Neural progenitor cell (in vitro differentiated cells): Measurements from ENCODE around the gene GNAT1.
"Not testable (repeated sequence)": the region's sequence is repeated elsewhere in the genome, so short reads cannot be mapped to it uniquely, and the experiment has no call there.

Source experiments
- CTCF ChIP-seq: fragments of 200-600 bp; sonication (generic); IDR thresholded peaks from 2 replicates; pipeline ENCODE4 v1.5.1; 2017; ENCODE audit warnings: antibody characterized with exemption, mild to moderate bottlenecking
- EZH2 ChIP-seq: fragments of 200-600 bp; sonication (generic); IDR thresholded peaks from 2 replicates; pipeline ENCODE4 v1.6.1; 2017; ENCODE audit warnings: antibody characterized with exemption, mild to moderate bottlenecking, moderate library complexity
- EZH2phosphoT487 ChIP-seq: fragments of 200-600 bp; sonication (generic); IDR thresholded peaks from 2 replicates; pipeline ENCODE4 v1.6.1; 2017; ENCODE audit warnings: antibody characterized with exemption

GRCh38 chr3:50244813-50245212 lies 53.4 kb downstream of the GNAT1 start:
- not testable (repeated sequence) for TF ChIP-seq CTCF, EZH2, EZH2phosphoT487
